Upper lobe of right lung (tissue), 1 donor: ENCODE results near the gene KRTAP10-10. TPM values are rescaled to one million over a fixed set of nuclear protein-coding genes. Genes with fewer than 3 reads are reported as not detected.

Source experiments
- ATAC-seq: fragments of 200-7000 bp; cut with Tn5 transposase; one replicate; pipeline ENCODE4 v1.9.1; 2020; ENCODE audit warnings: mild to moderate bottlenecking, moderate library complexity
- DNase-seq: peaks from one replicate; pipeline ENCODE4 v3.0.0-alpha.2; 2020
- H3K27ac ChIP-seq: fragments of 200-600 bp; one replicate; pipeline ENCODE4 v1.8.0; 2022
- H3K27me3 ChIP-seq: fragments of 200-600 bp; one replicate; pipeline ENCODE4 v1.8.0; 2022; ENCODE audit warnings: mild to moderate bottlenecking
- H3K36me3 ChIP-seq: fragments of 200-600 bp; one replicate; pipeline ENCODE4 v1.8.0; 2022
- H3K4me1 ChIP-seq: fragments of 200-600 bp; one replicate; pipeline ENCODE4 v1.8.0; 2022
- H3K4me3 ChIP-seq: fragments of 200-600 bp; one replicate; pipeline ENCODE4 v1.8.0; 2022; ENCODE audit warnings: mild to moderate bottlenecking
- H3K9me3 ChIP-seq: fragments of 200-600 bp; one replicate; pipeline ENCODE4 v1.8.0; 2022
- CTCF ChIP-seq: fragments of 200-600 bp; IDR thresholded peaks from one replicate; pipeline ENCODE4 v1.8.0; 2022; ENCODE audit warnings: antibody characterized with exemption
- intact Hi-C: fragments of 100-400 bp; cut with DNase I; formaldehyde crosslinking; loops from one replicate; pipeline ENCODE4 v1.11.0; 2022
- total RNA-seq: library from RNA; stranded (reverse); fragmentation: NEBNext Ultra II Directional; extraction: Animal tissue kit (Norgen Biotek cat#: 25700); gene quantifications from one replicate; pipeline ENCODE4 v1.2.1, GENCODE V29; 2021
- donor health status: DM: no; HTN: yes; CAD: no; lungs with severe emphysema.

The KRTAP10-10 gene
- total RNA-seq, 1 donor from 2014 or later = not detected

- intact Hi-C loops = no loop called here
- Histone ChIP-seq H3K36me3 (no peaks in the 10 kb centered on the region), H3K27ac (no peak overlapping the region), H3K4me3 (no peak overlapping the region), H3K27me3 (no peaks in the 10 kb centered on the region), H3K4me1 (no peaks in the 10 kb centered on the region), H3K9me3 (peaks cover 5% of the 10 kb centered on the region)
- DNase-seq (no peak), ATAC-seq (no peak)
- no peak for TF ChIP-seq CTCF
Measured at GRCh38 chr21:44653656-44654575, 16.8 kb downstream of the KRTAP10-10 start.

GRCh38 chr21:44654576-44655175 lies 17.5 kb downstream of the KRTAP10-10 start, which contains the start of gene KRTAP12-4:
TSS of gene KRTAP12-4 (minus strand) at chr21:44654659. CDS start at chr21:44654614, 45 bp downstream.
- H3K4me3 ChIP-seq = no peak within 1 kb of the TSS
- H3K27ac ChIP-seq = no peak within 1 kb of the TSS
- no peaks in the 10 kb centered on the region for H3K36me3 ChIP-seq
- H3K4me1 ChIP-seq = no peaks in the 10 kb centered on the region
- DNase-seq (no peak), ATAC-seq (no peak)
- no peak for TF ChIP-seq CTCF
- no peaks in the 10 kb centered on the region for H3K27me3 ChIP-seq
- intact Hi-C loops = no loop called here
- peaks cover 5% of the 10 kb centered on the region for H3K9me3 ChIP-seq

- Histone ChIP-seq H3K36me3 (no peaks in the 10 kb centered on the region), H3K9me3 (peaks cover 5% of the 10 kb centered on the region), H3K27ac (no peak overlapping the region), H3K4me1 (no peaks in the 10 kb centered on the region), H3K27me3 (no peaks in the 10 kb centered on the region), H3K4me3 (no peak overlapping the region)
- ATAC-seq (no peak), DNase-seq (no peak)
- TF ChIP-seq CTCF = no peak
- intact Hi-C loops = no loop called here
Measured at GRCh38 chr21:44656868-44657267, 19.7 kb downstream of the KRTAP10-10 start.

- H3K4me1 ChIP-seq = no peaks in the 10 kb centered on the region
- peaks cover 5% of the 10 kb centered on the region for H3K9me3 ChIP-seq
- ATAC-seq (no peak), DNase-seq (no peak)
- no peak within 1 kb of the TSS for H3K4me3 ChIP-seq
- no peaks in the 10 kb centered on the region for H3K27me3 ChIP-seq
- H3K27ac ChIP-seq = no peak within 1 kb of the TSS
- intact Hi-C loops = no loop called here
- no peaks in the 10 kb centered on the region for H3K36me3 ChIP-seq
- no peak for TF ChIP-seq CTCF
Measured at GRCh38 chr21:44657635-44658540, 20.7 kb downstream of the KRTAP10-10 start, which contains the start of gene KRTAP12-3. TSS of gene KRTAP12-3 (plus strand) at chr21:44657932. CDS start at chr21:44657980, 48 bp downstream.

GRCh38 chr21:44658541-44658910 lies 21.4 kb downstream of the KRTAP10-10 start:
- Histone ChIP-seq H3K36me3 (no peaks in the 10 kb centered on the region), H3K4me1 (no peaks in the 10 kb centered on the region), H3K27me3 (no peaks in the 10 kb centered on the region), H3K27ac (no peak overlapping the region), H3K9me3 (peaks cover 5% of the 10 kb centered on the region), H3K4me3 (no peak overlapping the region)
- no peak for TF ChIP-seq CTCF
- ATAC-seq = no peak
- DNase-seq = no peak
- intact Hi-C loops = no loop called here
